Large intestine (tissue), 3 donors: ENCODE measurements around the gene NMBR. TPM values are rescaled to one million over a fixed set of nuclear protein-coding genes. Genes with fewer than 3 reads are reported as not detected.
"Not testable (repeated sequence)": the region's sequence is repeated elsewhere in the genome, so short reads cannot be mapped to it uniquely, and the experiment has no call there.

Source experiments
- DNase-seq, 2 donors: peaks; one replicate each; pipeline versions ENCODE4 v3.0.0 to v3.0.0-alpha.2; 2013
- H3K27ac ChIP-seq: one replicate; pipeline ENCODE4 v1.5.1; 2013; ENCODE audit warnings: low read length
- H3K27me3 ChIP-seq: 2 replicates; pipeline ENCODE4 v1.6.1; 2013; ENCODE audit warnings: low read length; ENCODE audit not compliant: control insufficient read depth, insufficient read depth
- H3K36me3 ChIP-seq: 2 replicates; pipeline ENCODE4 v1.6.1; 2013; ENCODE audit warnings: low read length; ENCODE audit not compliant: control insufficient read depth, insufficient read depth
- H3K4me1 ChIP-seq: one replicate; pipeline ENCODE4 v1.6.1; 2013; ENCODE audit warnings: low read length; ENCODE audit not compliant: control insufficient read depth, insufficient read depth
- H3K4me3 ChIP-seq: one replicate; pipeline ENCODE4 v1.5.1; 2013; ENCODE audit warnings: low read length
- H3K9me3 ChIP-seq: one replicate; pipeline ENCODE4 v1.6.1; 2013; ENCODE audit warnings: mild to moderate bottlenecking, low read depth, low read length, moderate library complexity; ENCODE audit not compliant: control insufficient read depth
- WGBS: methylation state at CpG from one replicate; pipeline ENCODE4 v1.1.5; 2013; ENCODE audit warnings: low lambda C conversion rate; ENCODE audit not compliant: insufficient coverage; 5-methylcytosine and 5-hydroxymethylcytosine counted together
- polyA plus RNA-seq: library from polyadenylated mRNA; unstranded; fragments of 120-200 nt; gene quantifications from one replicate; pipeline ENCODE4 v1.2.1, GENCODE V29; 2013

NMBR gene
- polyA plus RNA-seq, 1 donor: 0.09 TPM

DNA sequence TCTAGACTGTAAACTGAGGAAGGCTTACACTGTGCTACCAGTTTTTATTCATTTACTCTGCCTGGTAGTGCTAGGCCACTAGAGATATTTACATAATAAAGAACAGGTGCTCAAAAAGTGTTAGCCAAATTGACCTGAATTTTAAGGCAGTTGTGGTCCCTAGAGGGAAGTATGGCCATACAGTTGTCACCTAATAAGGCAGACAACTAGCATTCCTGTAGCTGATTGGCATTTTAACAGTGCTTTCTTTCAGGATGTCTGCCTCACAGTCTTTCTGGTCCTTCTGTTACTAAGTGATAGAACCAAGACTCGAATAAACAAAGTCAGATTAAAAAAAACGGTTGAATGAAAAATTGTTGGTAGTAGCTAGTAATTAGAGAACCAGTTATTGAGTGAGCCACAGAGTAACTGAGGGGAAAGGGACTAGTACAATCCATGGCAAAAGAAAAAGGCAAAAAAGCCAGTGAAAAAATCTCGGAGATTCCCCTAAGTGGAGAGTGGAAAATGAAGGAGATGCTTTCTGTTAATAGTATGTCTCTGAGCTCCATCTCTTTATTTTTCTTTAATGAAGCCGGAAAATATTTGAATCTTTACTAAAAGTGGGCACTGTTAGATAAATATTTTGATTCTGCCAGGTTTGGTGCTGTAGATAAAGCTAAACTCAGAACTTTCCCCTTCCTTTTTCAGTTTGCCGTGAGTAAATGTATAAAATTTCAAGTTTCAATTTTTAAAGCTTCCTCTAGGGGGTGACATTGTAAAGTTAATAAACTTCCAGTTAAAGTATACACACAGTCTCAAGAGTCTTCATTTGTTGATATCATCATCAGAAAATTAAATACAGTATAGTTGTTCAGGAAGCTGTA lies 9.2 kb upstream of the NMBR start:
- 70% methylated on average over 4 of the region's 5 CpGs for WGBS
- Histone ChIP-seq H3K9me3 (no peaks in the 10 kb centered on the region), H3K27ac (no peak overlapping the region), H3K36me3 (no peaks in the 10 kb centered on the region), H3K27me3 (no peaks in the 10 kb centered on the region), H3K4me1 (no peaks in the 10 kb centered on the region), H3K4me3 (no peak overlapping the region)
- peak in 1 of 2 donors; percentile 18 for DNase-seq

DNA sequence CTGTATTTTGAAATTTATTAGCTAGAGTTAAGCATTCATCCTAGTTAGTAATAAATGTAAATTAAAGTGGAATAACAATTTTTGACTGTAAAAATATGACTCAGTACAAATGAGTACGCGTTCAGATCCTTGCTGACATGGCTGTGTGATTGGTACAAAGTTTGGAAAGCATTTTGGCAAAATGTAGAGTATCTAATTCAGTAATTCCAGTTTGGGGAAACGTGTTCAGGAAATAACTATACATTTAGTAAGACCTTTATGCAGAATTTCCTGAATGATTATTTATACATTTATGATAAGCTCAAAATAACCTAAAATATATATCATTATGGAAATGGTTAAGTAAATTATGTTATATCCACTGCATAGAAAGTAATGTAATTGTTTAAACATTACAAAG lies 8.2 kb upstream of the NMBR start:
- WGBS: no CpG with 5 or more reads among the region's 3 CpGs
- Histone ChIP-seq H3K9me3 (no peaks in the 10 kb centered on the region), H3K27ac (no peak overlapping the region), H3K36me3 (peaks cover 2% of the 10 kb centered on the region), H3K27me3 (no peaks in the 10 kb centered on the region), H3K4me1 (no peaks in the 10 kb centered on the region), H3K4me3 (no peak overlapping the region)
- DNase-seq: no peak

DNA sequence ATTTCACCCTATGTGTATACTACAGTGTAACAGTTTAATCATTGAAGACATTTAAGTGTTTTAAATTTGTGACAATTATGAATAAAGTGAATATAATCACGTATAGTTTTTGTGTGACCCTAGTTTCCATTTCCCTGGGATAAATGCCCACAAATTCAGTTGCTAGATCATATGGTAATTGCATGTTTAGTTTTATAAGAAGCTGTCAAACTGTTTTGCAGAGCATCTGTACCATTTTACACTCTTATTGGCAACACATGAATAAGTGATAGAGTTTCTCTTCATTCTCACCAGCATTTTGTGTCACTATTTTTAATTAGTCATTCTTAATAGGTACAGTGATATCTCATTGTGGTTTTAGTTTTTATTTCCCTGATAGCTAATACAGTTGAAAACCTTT lies 7.4 kb upstream of the NMBR start:
- Histone ChIP-seq H3K4me3 (no peak overlapping the region), H3K4me1 (peaks cover under 1% of the 10 kb centered on the region), H3K27me3 (no peaks in the 10 kb centered on the region), H3K36me3 (peaks cover 2% of the 10 kb centered on the region), H3K27ac (no peak overlapping the region), H3K9me3 (no peaks in the 10 kb centered on the region)
- WGBS: no CpG with 5 or more reads among the region's 1 CpG
- DNase-seq: no peak

DNA sequence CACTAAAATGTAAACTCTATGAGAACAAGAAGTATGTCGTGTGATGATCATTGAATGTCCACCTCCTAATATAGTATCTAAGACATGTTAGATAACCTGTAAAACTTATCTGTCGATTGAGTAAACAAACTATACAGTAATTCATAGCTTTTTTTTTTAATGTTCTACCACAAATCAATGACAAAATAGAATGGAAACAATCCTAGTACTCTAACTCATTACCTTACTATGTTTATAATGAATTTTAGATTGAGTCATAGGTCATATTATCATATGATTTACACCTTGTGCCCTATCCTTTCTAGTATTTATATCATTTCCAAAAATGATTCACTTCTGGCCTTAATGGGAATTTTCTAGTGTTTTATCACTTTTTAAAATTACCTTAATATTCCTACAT lies 6.3 kb upstream of the NMBR start:
- WGBS: no CpG with 5 or more reads among the region's 2 CpGs
- no peaks in the 10 kb centered on the region for H3K27me3 ChIP-seq
- no peak for DNase-seq
- H3K9me3 ChIP-seq: no peaks in the 10 kb centered on the region
- peaks cover 2% of the 10 kb centered on the region for H3K4me1 ChIP-seq
- peaks cover 2% of the 10 kb centered on the region for H3K36me3 ChIP-seq
- no peak overlapping the region for H3K27ac ChIP-seq
- H3K4me3 ChIP-seq: no peak overlapping the region

DNA sequence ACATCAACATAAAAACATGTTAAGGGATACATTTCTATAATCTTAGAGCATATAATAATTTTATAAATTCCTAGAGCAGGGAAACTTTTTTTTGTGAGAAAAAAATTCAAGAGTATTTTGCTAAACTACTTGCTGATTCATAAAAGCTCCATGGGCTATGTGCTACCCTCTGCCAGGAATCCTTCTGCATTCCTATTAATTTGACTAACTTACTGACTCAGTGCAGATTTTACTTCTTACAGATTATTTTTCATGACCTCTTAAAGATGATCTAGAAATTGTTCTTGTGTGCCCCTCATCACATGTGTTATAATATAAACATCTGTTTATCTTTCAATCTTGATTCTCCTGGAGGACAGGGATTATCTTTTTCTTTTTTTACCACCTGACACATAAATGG lies 5.8 kb upstream of the NMBR start:
- Histone ChIP-seq H3K4me1 (peaks cover 2% of the 10 kb centered on the region), H3K36me3 (peaks cover 2% of the 10 kb centered on the region), H3K4me3 (no peak overlapping the region), H3K27me3 (no peaks in the 10 kb centered on the region), H3K9me3 (no peaks in the 10 kb centered on the region), H3K27ac (no peak overlapping the region)
- no peak for DNase-seq

DNA sequence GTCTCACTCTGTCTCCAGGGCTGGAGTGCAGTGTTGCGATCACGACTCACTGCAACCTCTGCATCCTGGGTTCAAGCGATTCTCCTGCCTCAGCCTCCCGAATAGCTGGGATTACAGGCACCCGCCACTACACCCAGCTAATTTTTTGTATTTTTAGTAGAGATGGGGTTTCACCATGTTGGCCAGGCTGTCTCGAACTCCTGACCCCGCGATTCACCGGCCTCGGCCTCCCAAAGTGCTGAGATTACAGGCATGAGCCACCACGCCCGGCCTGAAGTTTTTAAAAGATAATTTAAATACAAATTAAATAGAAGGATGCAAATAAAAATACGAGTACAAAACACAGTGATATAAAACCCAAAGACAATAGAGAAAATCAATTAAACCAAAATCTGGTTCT lies 5.4 kb downstream of the NMBR start:
- H3K4me3 ChIP-seq, H3K27me3 ChIP-seq, H3K9me3 ChIP-seq, H3K27ac ChIP-seq, H3K4me1 ChIP-seq, H3K36me3 ChIP-seq, DNase-seq: not testable (repeated sequence)
- WGBS: 67% methylated on average over 1 of the region's 13 CpGs

DNA sequence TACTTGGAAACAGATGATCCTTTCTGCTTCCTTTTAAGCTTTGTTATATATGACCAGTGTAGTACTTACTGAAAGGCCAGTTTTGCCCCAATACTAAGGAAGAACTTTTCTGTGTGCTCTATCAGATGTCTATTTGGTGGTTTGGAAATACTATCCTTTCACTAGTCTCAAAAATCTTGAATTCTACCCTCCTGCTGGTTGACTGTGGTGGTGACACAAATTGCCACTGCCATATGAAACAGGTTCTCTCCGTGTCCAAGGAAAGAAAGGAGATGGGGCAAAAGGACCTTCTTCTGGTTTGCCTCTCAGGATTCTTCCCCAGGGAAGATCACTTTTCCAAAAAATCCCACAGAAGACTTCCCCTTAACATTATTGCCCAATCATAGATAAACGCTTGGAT lies 8.0 kb downstream of the NMBR start:
- Histone ChIP-seq H3K27me3 (no peaks in the 10 kb centered on the region), H3K9me3 (no peaks in the 10 kb centered on the region), H3K36me3 (no peaks in the 10 kb centered on the region), H3K4me3 (no peak overlapping the region), H3K27ac (no peak overlapping the region), H3K4me1 (no peaks in the 10 kb centered on the region)
- no peak for DNase-seq
- WGBS: 92% methylated on average over 1 of the region's 2 CpGs

DNA sequence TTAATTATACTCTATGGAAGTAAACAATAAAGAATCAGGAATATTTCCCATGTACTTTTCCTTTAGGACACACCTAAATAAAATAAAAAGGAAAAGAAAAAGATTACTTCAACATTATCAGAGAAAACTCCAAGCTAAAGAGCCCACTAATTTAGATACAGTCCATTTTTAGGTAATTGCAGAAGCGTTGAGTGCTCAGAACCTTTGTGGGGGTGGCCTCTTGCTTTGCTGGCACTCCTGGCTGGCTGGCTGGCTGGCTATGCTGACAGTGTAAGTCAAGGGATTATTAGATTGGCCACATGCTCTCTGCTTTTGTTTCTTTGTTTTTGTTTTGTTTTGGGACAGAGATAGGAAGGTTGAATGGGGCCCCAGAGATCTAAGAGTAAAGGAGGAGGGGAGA lies 14.3 kb downstream of the NMBR start, which contains the start of gene GJE1:
Gene GJE1 (plus strand): TSS at position 301 of the 400 bp plus-strand sequence. CDS start 234 bp downstream, outside the sequence.
- no peak for DNase-seq
- no CpG with 5 or more reads among the region's 1 CpG for WGBS
- Histone ChIP-seq H3K27me3 (peaks cover 3% of the 10 kb centered on the region), H3K4me3 (no peak within 1 kb of the TSS), H3K27ac (no peak within 1 kb of the TSS), H3K9me3 (no peaks in the 10 kb centered on the region), H3K36me3 (no peaks in the 10 kb centered on the region), H3K4me1 (no peaks in the 10 kb centered on the region)

DNA sequence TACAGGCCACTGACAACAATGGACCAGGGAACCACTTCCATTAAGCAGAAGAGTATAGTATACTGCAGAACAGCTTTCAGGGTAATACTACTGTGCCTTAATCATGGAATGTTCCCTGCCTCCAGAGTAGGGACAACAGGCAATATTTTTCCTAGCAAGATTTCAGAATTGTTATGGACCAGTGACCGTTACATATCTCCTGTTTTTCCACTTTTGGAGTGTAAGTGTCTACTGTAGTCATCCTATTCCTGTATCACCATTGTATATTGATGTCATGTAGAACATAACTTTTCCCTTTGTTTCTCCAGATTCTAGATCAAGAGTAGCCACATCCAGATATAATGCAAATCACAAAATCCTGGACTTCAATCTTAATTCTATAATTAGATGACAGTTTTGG lies 16.1 kb downstream of the NMBR start:
- Histone ChIP-seq H3K4me3 (no peak overlapping the region), H3K36me3 (no peaks in the 10 kb centered on the region), H3K27ac (no peak overlapping the region), H3K4me1 (no peaks in the 10 kb centered on the region), H3K27me3 (peaks cover 3% of the 10 kb centered on the region), H3K9me3 (no peaks in the 10 kb centered on the region)
- WGBS: no CpG with 5 or more reads among the region's 1 CpG
- no peak for DNase-seq

DNA sequence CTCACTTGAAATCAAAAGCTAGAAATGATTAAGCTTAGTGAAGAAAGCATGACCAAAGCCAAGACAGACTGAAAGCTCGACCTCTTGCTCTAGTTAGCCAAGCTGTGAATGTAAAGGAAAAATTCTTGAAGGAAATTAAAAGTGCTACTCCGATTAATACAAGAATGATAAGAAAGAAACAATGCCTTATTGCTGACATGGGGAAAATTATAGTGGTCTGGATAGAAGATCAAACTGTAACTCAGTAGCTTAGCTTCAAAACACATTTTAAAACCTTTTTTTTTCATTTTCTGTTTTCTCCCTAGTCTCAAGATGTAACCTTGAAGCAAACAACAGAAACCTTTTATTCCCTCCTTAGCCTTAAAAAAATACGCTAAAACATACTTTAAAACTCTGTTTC lies 25.6 kb downstream of the NMBR start:
- WGBS: 68% methylated on average over 2 of the region's 3 CpGs
- no peak for DNase-seq

DNA sequence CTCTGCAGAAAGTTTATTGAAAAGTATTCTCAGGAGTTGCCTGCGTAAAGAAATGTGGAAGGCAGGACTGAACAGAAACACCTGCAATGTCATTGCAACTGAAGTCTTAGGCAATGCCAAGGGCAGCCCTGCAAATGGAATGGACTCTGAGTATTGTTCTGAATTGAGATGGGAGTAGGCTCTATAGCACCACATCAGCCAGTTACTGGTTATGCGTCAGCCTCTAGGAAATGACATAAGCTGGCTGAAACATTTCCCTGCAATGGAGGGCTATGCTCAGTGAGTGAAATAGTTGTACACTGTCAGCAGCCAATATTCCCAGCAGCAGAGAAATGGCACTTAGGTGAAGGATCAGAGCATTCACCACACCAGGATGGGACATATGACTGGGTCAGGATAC lies 28.0 kb downstream of the NMBR start:
- H3K9me3 ChIP-seq: no peaks in the 10 kb centered on the region
- WGBS: no CpG with 5 or more reads among the region's 2 CpGs
- no peak overlapping the region for H3K4me3 ChIP-seq
- no peaks in the 10 kb centered on the region for H3K27me3 ChIP-seq
- no peak overlapping the region for H3K27ac ChIP-seq
- no peaks in the 10 kb centered on the region for H3K36me3 ChIP-seq
- H3K4me1 ChIP-seq: no peaks in the 10 kb centered on the region
- no peak for DNase-seq

More for the DNA sequence above, 25.6 kb downstream of the NMBR start:
- Histone ChIP-seq H3K4me1 (no peaks in the 10 kb centered on the region), H3K4me3 (no peak overlapping the region), H3K36me3 (no peaks in the 10 kb centered on the region), H3K27me3 (no peaks in the 10 kb centered on the region), H3K9me3 (no peaks in the 10 kb centered on the region), H3K27ac (no peak overlapping the region)
